HCT116 (cell line): ENCODE measurements around the gene HIVEP2. TPM values are rescaled to one million over a fixed set of nuclear protein-coding genes. Genes with fewer than 3 reads are reported as not detected.

ENCODE experiments used
- ATAC-seq: fragments of 200-7000 bp; cut with Tn5 transposase; 2 replicates; pipeline ENCODE4 v1.9.1; 2020; ENCODE audit warnings: mild to moderate bottlenecking, moderate library complexity
- BruUV-seq: library from RNA; stranded (reverse); fragments of 400-500 nt; replicated peaks from 2 replicates; lab custom pipeline; 2021; lab: Mats Ljungman, UMichigan
- CTCF ChIA-PET: fragments of 300-600 bp; sonication (Branson Sonifier 250); formaldehyde crosslinking; loops from one replicate; lab custom pipeline; 2021; ENCODE audit warnings: antibody characterized with exemption; lab: Charles Lee
- POLR2A ChIA-PET: fragments of 300-600, 350-600 bp; sonication (Branson Sonifier 250); formaldehyde crosslinking; loops from one replicate; lab custom pipeline; 2021; ENCODE audit warnings: antibody characterized with exemption; lab: Charles Lee
- RAD21 ChIA-PET, 2 experiments: fragments of 300-600 bp; sonication (Branson Sonifier 250); formaldehyde crosslinking; loops; one replicate each; lab custom pipeline; 2023; ENCODE audit warnings: low total read pairs in 2 of 2; ENCODE audit not compliant: uncharacterized antibody in 2 of 2, unreplicated experiment in 2 of 2, low non-redundant PET in 1 of 2; lab: Charles Lee
- DNase-seq: peaks from one replicate; pipeline ENCODE4 v3.0.0-alpha.2; 2010; ENCODE audit warnings: low read depth, low spot score
- H2AFZ ChIP-seq: fragments of 200-600 bp; shearing (Covaris generic), sonication (generic); 2 replicates; pipeline ENCODE4 v1.6.1; 2017; ENCODE audit warnings: low read depth, mixed run types, mixed read lengths, antibody characterized with exemption, low read length; ENCODE audit not compliant: poor library complexity, severe bottlenecking
- H3K27ac ChIP-seq: 2 replicates; pipeline ENCODE4 v1.5.1; 2012; ENCODE audit warnings: low read depth, low read length
- H3K27me3 ChIP-seq: fragments of 200-600 bp; sonication (generic); 2 replicates; pipeline ENCODE4 v1.6.1; 2016; ENCODE audit warnings: mixed run types, low read length, mixed read lengths; ENCODE audit not compliant: insufficient read depth
- H3K36me3 ChIP-seq, 2 experiments: fragments of 200-500 bp in 1 of 2; fragments of 200-600 bp in 1 of 2; sonication (Bioruptor generic) in 1 of 2; sonication (generic) in 1 of 2; 2 replicates each; pipeline versions ENCODE4 v1.5.1 to v1.6.1; 2014 to 2016; ENCODE audit warnings: low read length in 2 of 2, inconsistent platforms in 1 of 2, mixed read lengths in 1 of 2, mixed run types in 1 of 2; ENCODE audit not compliant: insufficient read depth in 2 of 2, control insufficient read depth in 1 of 2
- H3K4me1 ChIP-seq, 2 experiments: fragments of 200-600 bp in 1 of 2; sonication (generic) in 1 of 2; 2 replicates each; pipeline versions ENCODE4 v1.5.1 to v1.6.1; 2012 to 2017; ENCODE audit warnings: low read length in 2 of 2, inconsistent platforms in 1 of 2, mild to moderate bottlenecking in 1 of 2, mixed read lengths in 1 of 2, mixed run types in 1 of 2, moderate library complexity in 1 of 2; ENCODE audit not compliant: insufficient read depth in 2 of 2, control insufficient read depth in 1 of 2
- H3K4me2 ChIP-seq: fragments of 200-600 bp; sonication (generic); 2 replicates; pipeline ENCODE4 v1.6.1; 2017; ENCODE audit warnings: mixed run types, low read length, mixed read lengths
- H3K4me3 ChIP-seq, 2 experiments: fragments of 200-600 bp in 1 of 2; sonication (generic) in 1 of 2; replicated peaks in 1 of 2; 2 replicates each; pipeline ENCODE4 v1.5.1; 2011 to 2016; ENCODE audit warnings: low read length in 2 of 2, control low read depth in 1 of 2, low read depth in 1 of 2, mild to moderate bottlenecking in 1 of 2, mixed read lengths in 1 of 2, mixed run types in 1 of 2
- H3K79me2 ChIP-seq: fragments of 200-600 bp; sonication (generic); 2 replicates; pipeline ENCODE4 v1.6.1; 2017; ENCODE audit warnings: mild to moderate bottlenecking, mixed run types, low read length, moderate library complexity, mixed read lengths; ENCODE audit not compliant: insufficient read depth
- H3K9ac ChIP-seq: fragments of 200-600 bp; sonication (generic); 2 replicates; pipeline ENCODE4 v1.6.1; 2016; ENCODE audit warnings: low read length, mixed read lengths
- H3K9me2 ChIP-seq: fragments of 200-600 bp; sonication (generic), shearing (Covaris generic); 2 replicates; pipeline ENCODE4 v1.6.1; 2017; ENCODE audit warnings: mixed run types, mild to moderate bottlenecking, moderate library complexity; ENCODE audit not compliant: insufficient read depth
- H3K9me3 ChIP-seq, 2 experiments: fragments of 200-500 bp in 1 of 2; fragments of 200-600 bp in 1 of 2; sonication (Bioruptor generic) in 1 of 2; sonication (generic) in 1 of 2; 2 replicates each; pipeline ENCODE4 v1.6.1; 2014 to 2017; ENCODE audit warnings: low read length in 2 of 2, mixed read lengths in 2 of 2, inconsistent platforms in 1 of 2, low read depth in 1 of 2, mild to moderate bottlenecking in 1 of 2, mixed run types in 1 of 2, moderate library complexity in 1 of 2; ENCODE audit not compliant: control insufficient read depth in 1 of 2, insufficient read depth in 1 of 2
- H4K20me1 ChIP-seq: fragments of 200-600 bp; sonication (generic), shearing (Covaris generic); 2 replicates; pipeline ENCODE4 v1.6.1; 2017; ENCODE audit warnings: mixed run types, mild to moderate bottlenecking, moderate library complexity; ENCODE audit not compliant: insufficient read depth
- ATF3 ChIP-seq: IDR thresholded peaks from 2 replicates; pipeline ENCODE4 v1.6.1; 2012
- CTCF ChIP-seq, 3 experiments: fragments of 200-600 bp in 1 of 3; sonication (generic) in 1 of 3; IDR thresholded peaks in 2 of 3; conservative IDR thresholded peaks in 1 of 3; 2 replicates each; pipeline ENCODE4 v1.5.1; 2012 to 2017; ENCODE audit warnings: low read depth in 2 of 3, low read length in 2 of 3, antibody characterized with exemption in 1 of 3, borderline replicate concordance in 1 of 3, control low read depth in 1 of 3, mild to moderate bottlenecking in 1 of 3, mixed read lengths in 1 of 3, mixed run types in 1 of 3, moderate library complexity in 1 of 3; ENCODE audit not compliant: insufficient read depth in 1 of 3
- EZH2 ChIP-seq: fragments of 200-600 bp; sonication (generic); IDR thresholded peaks from 2 replicates; pipeline ENCODE4 v1.6.1; 2017; ENCODE audit warnings: antibody characterized with exemption, mixed run types
- POLR2A ChIP-seq: IDR thresholded peaks from 2 replicates; pipeline ENCODE4 v1.7.0; 2011; ENCODE audit warnings: borderline replicate concordance; ENCODE audit not compliant: insufficient read depth, insufficient read length; ENCODE audit errors: extremely low read depth
- POLR2AphosphoS5 ChIP-seq: IDR thresholded peaks from 2 replicates; pipeline ENCODE4 v1.6.1; 2011; ENCODE audit warnings: mild to moderate bottlenecking, low read depth, low read length, moderate library complexity
- SP1 ChIP-seq: IDR thresholded peaks from 2 replicates; pipeline ENCODE4 v1.6.1; 2012; ENCODE audit warnings: low read depth
- TCF7L2 ChIP-seq: IDR thresholded peaks from 2 replicates; pipeline ENCODE4 v1.7.0; 2011; ENCODE audit warnings: borderline replicate concordance, inconsistent platforms; ENCODE audit not compliant: insufficient read depth, insufficient read length; ENCODE audit errors: extremely low read depth
- YY1 ChIP-seq: IDR thresholded peaks from 2 replicates; pipeline ENCODE4 v1.6.1; 2011; ENCODE audit warnings: low read length, low read depth, moderate library complexity, mild to moderate bottlenecking; ENCODE audit not compliant: insufficient replicate concordance; ENCODE audit errors: extremely low read depth
- ZBTB33 ChIP-seq: IDR thresholded peaks from 2 replicates; pipeline ENCODE4 v1.6.1; 2011; ENCODE audit warnings: mild to moderate bottlenecking, low read length, moderate library complexity; ENCODE audit not compliant: insufficient replicate concordance; ENCODE audit errors: extremely low read depth
- ZFX ChIP-seq: fragments of 450-650 bp; IDR thresholded peaks from 2 replicates; pipeline ENCODE4 v1.6.1; 2017
- intact Hi-C: fragments of 100-400 bp; cut with micrococcal nuclease; formaldehyde crosslinking; loops from 2 replicates; pipeline ENCODE4 v1.10.0; 2022
- total RNA-seq: library from RNA; stranded (reverse); gene quantifications from one replicate; pipeline ENCODE4 v1.2.1, GENCODE V29; 2021; ENCODE audit not compliant: unreplicated experiment

Gene HIVEP2
- total RNA-seq, 1 experiment from 2014 or later: 8.1 TPM

- Histone ChIP-seq H3K36me3 (no peaks in the 10 kb centered on the region), H3K27ac (no peak overlapping the region), H3K4me1 (peaks cover 0 to 11% of the 10 kb centered on the region in 2 experiments; a peak in 2 of 4 replicates), H3K9ac (no peak overlapping the region), H3K4me2 (no peak overlapping the region), H3K9me2 (no peaks in the 10 kb centered on the region), H4K20me1 (no peaks in the 10 kb centered on the region), H3K27me3 (no peaks in the 10 kb centered on the region), H3K9me3 (no peaks in the 10 kb centered on the region), H3K79me2 (no peaks in the 10 kb centered on the region), H3K4me3 (no peak overlapping the region), H2AFZ (no peak overlapping the region)
- no peak for TF ChIP-seq TCF7L2
- intact Hi-C loops: no loop called here
- no TSS peak for BruUV-seq
- ChIA-PET CTCF (no interaction called here), POLR2A (no interaction called here), RAD21 (no interaction called here)
- ATAC-seq (no peak), DNase-seq (no peak)
Measured at GRCh38 chr6:142799639-142800038, 145.3 kb downstream of the HIVEP2 start.

GRCh38 chr6:142797159-142797558 lies 147.8 kb downstream of the HIVEP2 start:
- no peak overlapping the region for H3K4me2 ChIP-seq
- DNase-seq (no peak), ATAC-seq (no peak)
- no peaks in the 10 kb centered on the region for H3K36me3 ChIP-seq
- ChIA-PET CTCF (no interaction called here), POLR2A (no interaction called here), RAD21 (no interaction called here)
- no peak overlapping the region for H3K9ac ChIP-seq
- H3K4me1 ChIP-seq: peaks cover 0 to 5% of the 10 kb centered on the region in 2 experiments; a peak in 2 of 4 replicates
- intact Hi-C loops: no loop called here
- H3K9me2 ChIP-seq: no peaks in the 10 kb centered on the region
- H3K9me3 ChIP-seq: no peaks in the 10 kb centered on the region
- no peak overlapping the region for H3K27ac ChIP-seq
- TF ChIP-seq SP1 (no peak), ZFX (no peak), ZBTB33 (no peak), POLR2AphosphoS5 (no peak), POLR2A (no peak), CTCF (IDR thresholded peaks at IDR 0.05 in 2 of 3, conservative IDR thresholded peaks at IDR 0.05 in 1 of 3; ENCODE audit: borderline replicate concordance in 1 of 3, insufficient read depth in 1 of 3, low read depth in 2 of 3, low read length in 2 of 3) (no peak), ATF3 (no peak), YY1 (no peak), EZH2 (no peak), TCF7L2 (no peak)
- no peaks in the 10 kb centered on the region for H4K20me1 ChIP-seq
- no peak overlapping the region for H2AFZ ChIP-seq
- BruUV-seq: no TSS peak
- no peaks in the 10 kb centered on the region for H3K79me2 ChIP-seq
- H3K4me3 ChIP-seq: no peak overlapping the region
- no peaks in the 10 kb centered on the region for H3K27me3 ChIP-seq
